Kidney (tissue), 14 donors: Measurements from ENCODE around the gene STK17B. TPM values are rescaled to one million over a fixed set of nuclear protein-coding genes. Genes with fewer than 3 reads are reported as not detected.

Experiments
- DNase-seq, 5 donors: peaks; one replicate each; pipeline ENCODE4 v3.0.0-alpha.2; 2013 to 2020
- FAIRE-seq: peaks from 2 replicates; lab custom pipeline; 2012; peaks lifted over from hg19 to GRCh38; lab: Jason Lieb, UNC
- H3K27ac ChIP-seq, 2 donors: one replicate each; pipeline ENCODE4 v1.7.0; 2013; ENCODE audit warnings: low read depth in 2 of 2, low read length in 2 of 2, inconsistent platforms in 1 of 2
- H3K27me3 ChIP-seq: one replicate; pipeline ENCODE4 v1.7.1; 2013; ENCODE audit warnings: low read length, inconsistent platforms; ENCODE audit not compliant: control insufficient read depth, insufficient read depth
- H3K36me3 ChIP-seq, 3 donors: one replicate each; pipeline versions ENCODE4 v1.7.0 to v1.7.1; 2013; ENCODE audit warnings: low read length in 3 of 3, control low read depth in 1 of 3, inconsistent platforms in 1 of 3; ENCODE audit not compliant: insufficient read depth in 3 of 3, control insufficient read depth in 2 of 3
- H3K4me1 ChIP-seq, 3 donors: one replicate each; pipeline versions ENCODE4 v1.7.0 to v1.7.1; 2013; ENCODE audit warnings: low read length in 3 of 3, inconsistent platforms in 1 of 3, low read depth in 1 of 3; ENCODE audit not compliant: control insufficient read depth in 2 of 3, insufficient read depth in 2 of 3
- H3K4me3 ChIP-seq, 3 donors: one replicate each; pipeline versions ENCODE4 v1.7.0 to v1.8.1; 2013; ENCODE audit warnings: low read length in 3 of 3, control low read depth in 1 of 3, inconsistent platforms in 1 of 3
- H3K9ac ChIP-seq, 3 donors: one replicate each; pipeline versions ENCODE4 v1.7.0 to v1.7.1; 2013; ENCODE audit warnings: low read length in 3 of 3, control low read depth in 1 of 3, inconsistent platforms in 1 of 3
- H3K9me3 ChIP-seq, 3 donors: one replicate each; pipeline versions ENCODE4 v1.7.0 to v1.7.1; 2013; ENCODE audit warnings: low read length in 3 of 3, control low read depth in 1 of 3, inconsistent platforms in 1 of 3; ENCODE audit not compliant: control insufficient read depth in 2 of 3, insufficient read depth in 1 of 3
- CTCF ChIP-seq: IDR thresholded peaks from 3 replicates; pipeline ENCODE4 v1.5.1; 2012; ENCODE audit warnings: mild to moderate bottlenecking, moderate library complexity, borderline replicate concordance; ENCODE audit not compliant: insufficient read depth; ENCODE audit errors: extremely low read depth
- intact Hi-C: fragments of 100-400 bp; cut with DNase I; formaldehyde crosslinking; loops from one replicate; pipeline ENCODE4 v1.11.1; 2022
- polyA plus RNA-seq: library from polyadenylated mRNA; stranded (reverse); fragments of 350-450 nt; fragmentation: Illumina TruSeq; extraction: RNeasy Lipid Tissue Mini Kit (QIAGEN cat#74804); gene quantifications from one replicate; pipeline ENCODE4 v1.2.3, GENCODE V29; 2014; ENCODE audit warnings: low read depth, low replicate concordance; ENCODE audit not compliant: insufficient read depth
- total RNA-seq: library from RNA; stranded (reverse); fragmentation: NEBNext Ultra II Directional; extraction: Animal tissue kit (Norgen Biotek cat#: 25700); gene quantifications from one replicate; pipeline ENCODE4 v1.2.1, GENCODE V29; 2021
- donor health status: control.
- donor health status: control.
- donor health status: control.
- donor health status: control.
- donor health status: control.
- donor health status: DM: yes; HTN: yes; CAD: no.
- donor health status: Normal renal cell carcinoma (clear cell type).

STK17B gene
- total and polyA plus RNA-seq, 2 donors from 2014 or later = 3.4 to 41.0 TPM

- Histone ChIP-seq H3K27me3 (no peaks in the 10 kb centered on the region), H3K4me1 (no peaks in the 10 kb centered on the region), H3K9me3 (no peaks in the 10 kb centered on the region), H3K36me3 (no peaks in the 10 kb centered on the region), H3K27ac (no peak overlapping the region), H3K4me3 (no peak overlapping the region), H3K9ac (no peak overlapping the region)
- TF ChIP-seq CTCF = no peak
- intact Hi-C loops = no loop called here
- peak; percentile 33 for FAIRE-seq
- peak in 1 of 5 donors; percentile 23 for DNase-seq
These were observed 65.4 kb downstream of the STK17B start for GRCh38 chr2:196105951-196106350.

- FAIRE-seq (no peak), DNase-seq (no peak)
- Histone ChIP-seq H3K9ac (no peak overlapping the region), H3K4me3 (no peak overlapping the region), H3K27ac (no peak overlapping the region), H3K36me3 (no peaks in the 10 kb centered on the region), H3K9me3 (no peaks in the 10 kb centered on the region), H3K27me3 (no peaks in the 10 kb centered on the region), H3K4me1 (no peaks in the 10 kb centered on the region)
- TF ChIP-seq CTCF = no peak
- intact Hi-C loops = no loop called here
These were observed 67.3 kb downstream of the STK17B start for GRCh38 chr2:196104066-196104465.

- no peak for TF ChIP-seq CTCF
- no peaks in the 10 kb centered on the region for H3K27me3 ChIP-seq
- no peaks in the 10 kb centered on the region for H3K9me3 ChIP-seq
- intact Hi-C loops = no loop called here
- no peaks in the 10 kb centered on the region for H3K36me3 ChIP-seq
- FAIRE-seq (no peak), DNase-seq (no peak)
- H3K9ac ChIP-seq = no peak overlapping the region
- H3K27ac ChIP-seq = no peak overlapping the region
- H3K4me1 ChIP-seq = no peaks in the 10 kb centered on the region
- no peak overlapping the region for H3K4me3 ChIP-seq
These were observed 67.8 kb downstream of the STK17B start for GRCh38 chr2:196103626-196104025.
